ENCODE results near the gene ATF7IP. TPM values are rescaled to one million over a fixed set of nuclear protein-coding genes. Genes with fewer than 3 reads are reported as not detected.
A peak's percentile ranks its signal among the peaks of the same experiment; 100 is the strongest.
"Not testable (repeated sequence)": the region's sequence is repeated elsewhere in the genome, so short reads cannot be mapped to it uniquely, and the experiment has no call there.

The ATF7IP gene
- total RNA-seq (ENCODE audit: unreplicated experiment): 153 TPM
- long read RNA-seq, full-length matches to known transcripts: 2 of 3 reads
- long read RNA-seq, partial matches to known transcripts: 1 of 3 reads
- long read RNA-seq, other reads (novel, unspliced or antisense): 0 of 3 reads

GRCh38 chr12:14365294-14366208 lies at the start of gene ATF7IP:
Gene ATF7IP, plus strand, starts transcription at chr12:14365682. Its CDS starts 58,234 bp downstream, at chr12:14423916.
- peaks cover 10% of the 10 kb centered on the region for H3K27me3 Mint-ChIP-seq (ENCODE audit: unreplicated experiment)

GRCh38 chr12:14317362-14318146 lies 47.9 kb upstream of the ATF7IP start:
- H3K36me3 Mint-ChIP-seq (ENCODE audit: low read depth, unreplicated experiment): no peaks in the 10 kb centered on the region
- DNase-seq (ENCODE audit: low spot score): no peak
- no peaks in the 10 kb centered on the region for H3K4me1 Mint-ChIP-seq (ENCODE audit: unreplicated experiment)
- peaks cover 3% of the 10 kb centered on the region for H3K27me3 Mint-ChIP-seq (ENCODE audit: unreplicated experiment)
- H3K4me3 Mint-ChIP-seq (ENCODE audit: unreplicated experiment): no peak overlapping the region
- H3K27ac Mint-ChIP-seq (ENCODE audit: unreplicated experiment): no peak overlapping the region
- no peaks in the 10 kb centered on the region for H3K9me3 Mint-ChIP-seq (ENCODE audit: unreplicated experiment)
- TF ChIP-seq CTCF (IDR thresholded peaks at IDR 0.05; ENCODE audit: unreplicated experiment): no peak

More at GRCh38 chr12:14365294-14366208, at the start of gene ATF7IP:
- H3K4me1 Mint-ChIP-seq (ENCODE audit: unreplicated experiment): peaks cover 4% of the 10 kb centered on the region
- peak within 1 kb of the TSS; percentile 98 for H3K4me3 Mint-ChIP-seq (ENCODE audit: unreplicated experiment)
- H3K27ac Mint-ChIP-seq (ENCODE audit: unreplicated experiment): peak within 1 kb of the TSS; percentile 98
- peaks cover 4% of the 10 kb centered on the region for H3K36me3 Mint-ChIP-seq (ENCODE audit: low read depth, unreplicated experiment)
- TF ChIP-seq CTCF (IDR thresholded peaks at IDR 0.05; ENCODE audit: unreplicated experiment): no peak
- peak; percentile 93 for DNase-seq (ENCODE audit: low spot score)
- no peaks in the 10 kb centered on the region for H3K9me3 Mint-ChIP-seq (ENCODE audit: unreplicated experiment)

- not testable (repeated sequence) for DNase-seq (ENCODE audit: low spot score); H3K27ac Mint-ChIP-seq (ENCODE audit: unreplicated experiment); H3K27me3 Mint-ChIP-seq (ENCODE audit: unreplicated experiment); H3K9me3 Mint-ChIP-seq (ENCODE audit: unreplicated experiment); H3K4me3 Mint-ChIP-seq (ENCODE audit: unreplicated experiment); H3K36me3 Mint-ChIP-seq (ENCODE audit: low read depth, unreplicated experiment); H3K4me1 Mint-ChIP-seq (ENCODE audit: unreplicated experiment)
These were observed 45.6 kb upstream of the ATF7IP start for GRCh38 chr12:14319704-14320427.

- H3K4me1 Mint-ChIP-seq (ENCODE audit: unreplicated experiment): no peaks in the 10 kb centered on the region
- no peaks in the 10 kb centered on the region for H3K36me3 Mint-ChIP-seq (ENCODE audit: low read depth, unreplicated experiment)
- peaks cover 3% of the 10 kb centered on the region for H3K27me3 Mint-ChIP-seq (ENCODE audit: unreplicated experiment)
- no peaks in the 10 kb centered on the region for H3K9me3 Mint-ChIP-seq (ENCODE audit: unreplicated experiment)
- no peak for TF ChIP-seq CTCF (IDR thresholded peaks at IDR 0.05; ENCODE audit: unreplicated experiment)
- DNase-seq (ENCODE audit: low spot score): no peak
- H3K4me3 Mint-ChIP-seq (ENCODE audit: unreplicated experiment): no peak overlapping the region
- no peak overlapping the region for H3K27ac Mint-ChIP-seq (ENCODE audit: unreplicated experiment)
These were observed 43.1 kb upstream of the ATF7IP start for GRCh38 chr12:14322403-14322802.
